ENCODE measurements around the gene HRH2.

Gene HRH2

DNA sequence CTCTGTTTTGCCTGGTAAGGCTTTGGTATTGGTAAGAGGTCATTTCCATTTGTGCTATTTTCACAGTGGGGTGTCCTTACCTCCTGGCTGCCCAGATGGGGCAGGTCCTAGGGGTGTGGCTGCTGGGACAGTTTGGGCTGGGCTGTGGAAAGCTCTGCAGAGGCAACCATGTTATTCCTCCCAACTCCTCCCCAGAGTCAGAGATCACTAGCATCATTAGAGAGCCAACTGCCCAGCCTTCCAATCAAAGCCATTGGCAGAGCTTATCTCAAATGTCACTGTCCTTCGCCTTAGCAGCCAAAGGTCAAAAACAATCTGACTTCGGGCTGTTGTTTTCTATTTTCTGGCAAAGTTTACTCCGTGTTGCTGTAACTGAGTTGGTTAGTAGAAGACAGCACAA lies 33.6 kb upstream of the HRH2 start:
- Histone ChIP-seq H3K27me3 (ENCODE audit: control insufficient read depth, insufficient read depth, low read length) (no peaks in the 10 kb centered on the region), H3K4me1 (ENCODE audit: control insufficient read depth, insufficient read depth, low read length) (no peaks in the 10 kb centered on the region), H3K36me3 (ENCODE audit: control insufficient read depth, insufficient read depth, low read length) (no peaks in the 10 kb centered on the region), H3K4me3 (ENCODE audit: low read length) (no peak overlapping the region), H3K27ac (ENCODE audit: low read depth, low read length) (no peak overlapping the region), H3K9ac (ENCODE audit: low read length) (no peak overlapping the region)

- Histone ChIP-seq H3K9ac (ENCODE audit: low read length) (no peak overlapping the region), H3K4me1 (ENCODE audit: control insufficient read depth, insufficient read depth, low read length) (no peaks in the 10 kb centered on the region), H3K27me3 (ENCODE audit: control insufficient read depth, insufficient read depth, low read length) (no peaks in the 10 kb centered on the region), H3K4me3 (ENCODE audit: low read length) (no peak overlapping the region), H3K36me3 (ENCODE audit: control insufficient read depth, insufficient read depth, low read length) (no peaks in the 10 kb centered on the region), H3K27ac (ENCODE audit: low read depth, low read length) (no peak overlapping the region)
These were observed 30.9 kb upstream of the HRH2 start for GRCh38 chr5:175627005-175627404.

GRCh38 chr5:175627739-175628138 lies 30.1 kb upstream of the HRH2 start:
- Histone ChIP-seq H3K4me1 (ENCODE audit: control insufficient read depth, insufficient read depth, low read length) (no peaks in the 10 kb centered on the region), H3K4me3 (ENCODE audit: low read length) (no peak overlapping the region), H3K27ac (ENCODE audit: low read depth, low read length) (no peak overlapping the region)

DNA sequence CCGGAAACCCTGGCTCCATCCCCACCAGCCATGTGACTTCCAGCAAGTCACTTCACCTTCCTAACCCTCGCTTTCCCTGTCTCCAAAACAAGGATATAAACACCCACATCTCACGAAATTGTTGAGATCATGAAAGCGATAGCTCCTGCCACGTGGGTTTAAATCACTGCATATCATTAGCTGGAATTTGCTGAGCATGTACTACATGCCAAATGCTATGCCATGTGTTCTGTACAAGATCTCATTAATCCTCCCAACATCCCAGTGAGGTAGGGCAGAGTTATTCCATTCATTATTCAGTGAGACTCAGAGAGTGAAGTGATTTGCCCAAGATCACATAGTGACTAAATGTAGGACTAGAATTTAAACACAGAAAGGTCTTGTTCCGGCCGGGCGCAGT lies 29.2 kb upstream of the HRH2 start:
- no peaks in the 10 kb centered on the region for H3K27me3 ChIP-seq (ENCODE audit: control insufficient read depth, insufficient read depth, low read length)
- H3K27ac ChIP-seq (ENCODE audit: low read depth, low read length) = no peak overlapping the region
- no peak overlapping the region for H3K9ac ChIP-seq (ENCODE audit: low read length)
- no peak overlapping the region for H3K4me3 ChIP-seq (ENCODE audit: low read length)
- no peaks in the 10 kb centered on the region for H3K36me3 ChIP-seq (ENCODE audit: control insufficient read depth, insufficient read depth, low read length)
- H3K4me1 ChIP-seq (ENCODE audit: control insufficient read depth, insufficient read depth, low read length) = no peaks in the 10 kb centered on the region

More at GRCh38 chr5:175627739-175628138, 30.1 kb upstream of the HRH2 start:
- Histone ChIP-seq H3K9ac (ENCODE audit: low read length) (no peak overlapping the region), H3K27me3 (ENCODE audit: control insufficient read depth, insufficient read depth, low read length) (no peaks in the 10 kb centered on the region), H3K36me3 (ENCODE audit: control insufficient read depth, insufficient read depth, low read length) (no peaks in the 10 kb centered on the region)

DNA sequence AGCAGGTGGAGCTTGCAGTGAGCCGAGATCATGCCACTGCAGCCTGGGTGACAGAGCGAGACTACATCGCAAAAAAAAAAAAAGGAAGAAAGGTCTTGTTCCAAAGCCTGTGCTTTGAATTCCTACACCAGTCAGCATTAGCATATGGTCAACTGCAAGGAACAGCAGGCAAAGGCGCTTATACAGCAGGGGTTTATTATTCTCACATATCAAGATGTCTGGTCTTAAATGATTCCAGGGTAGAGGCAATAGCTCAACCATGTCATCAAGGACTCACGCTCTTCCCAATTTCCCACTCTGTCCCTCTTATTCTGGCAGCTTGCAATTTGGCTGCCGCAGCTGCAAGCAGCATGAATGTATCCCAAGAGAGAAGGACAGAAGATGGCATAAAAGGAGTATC lies 28.6 kb upstream of the HRH2 start:
- no peak overlapping the region for H3K4me3 ChIP-seq (ENCODE audit: low read length)
- H3K4me1 ChIP-seq (ENCODE audit: control insufficient read depth, insufficient read depth, low read length) = no peaks in the 10 kb centered on the region
- no peaks in the 10 kb centered on the region for H3K27me3 ChIP-seq (ENCODE audit: control insufficient read depth, insufficient read depth, low read length)
- no peak overlapping the region for H3K27ac ChIP-seq (ENCODE audit: low read depth, low read length)
- H3K36me3 ChIP-seq (ENCODE audit: control insufficient read depth, insufficient read depth, low read length) = no peaks in the 10 kb centered on the region
- no peak overlapping the region for H3K9ac ChIP-seq (ENCODE audit: low read length)

DNA sequence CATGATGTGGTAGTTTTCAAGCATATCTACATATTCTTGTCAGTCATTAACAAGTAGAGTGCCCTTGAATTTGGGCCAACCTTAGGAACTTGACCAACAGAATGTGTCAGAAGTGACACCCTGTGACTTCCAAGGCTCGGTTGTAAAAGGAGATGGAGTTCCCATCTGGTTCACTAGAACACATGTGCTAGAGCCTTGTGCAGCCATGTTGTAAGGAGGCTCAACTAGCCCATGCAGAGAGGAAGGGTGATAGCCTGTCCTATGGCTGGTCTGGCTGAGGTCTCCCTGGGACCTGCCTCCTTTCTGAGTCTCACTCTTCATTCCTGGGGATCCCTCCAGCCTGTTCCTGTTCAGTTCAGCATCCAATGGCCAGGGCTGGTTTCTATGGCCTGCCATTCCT lies 28.1 kb upstream of the HRH2 start:
- Histone ChIP-seq H3K36me3 (ENCODE audit: control insufficient read depth, insufficient read depth, low read length) (no peaks in the 10 kb centered on the region), H3K4me1 (ENCODE audit: control insufficient read depth, insufficient read depth, low read length) (no peaks in the 10 kb centered on the region), H3K9ac (ENCODE audit: low read length) (no peak overlapping the region), H3K27ac (ENCODE audit: low read depth, low read length) (no peak overlapping the region), H3K4me3 (ENCODE audit: low read length) (no peak overlapping the region), H3K27me3 (ENCODE audit: control insufficient read depth, insufficient read depth, low read length) (no peaks in the 10 kb centered on the region)

DNA sequence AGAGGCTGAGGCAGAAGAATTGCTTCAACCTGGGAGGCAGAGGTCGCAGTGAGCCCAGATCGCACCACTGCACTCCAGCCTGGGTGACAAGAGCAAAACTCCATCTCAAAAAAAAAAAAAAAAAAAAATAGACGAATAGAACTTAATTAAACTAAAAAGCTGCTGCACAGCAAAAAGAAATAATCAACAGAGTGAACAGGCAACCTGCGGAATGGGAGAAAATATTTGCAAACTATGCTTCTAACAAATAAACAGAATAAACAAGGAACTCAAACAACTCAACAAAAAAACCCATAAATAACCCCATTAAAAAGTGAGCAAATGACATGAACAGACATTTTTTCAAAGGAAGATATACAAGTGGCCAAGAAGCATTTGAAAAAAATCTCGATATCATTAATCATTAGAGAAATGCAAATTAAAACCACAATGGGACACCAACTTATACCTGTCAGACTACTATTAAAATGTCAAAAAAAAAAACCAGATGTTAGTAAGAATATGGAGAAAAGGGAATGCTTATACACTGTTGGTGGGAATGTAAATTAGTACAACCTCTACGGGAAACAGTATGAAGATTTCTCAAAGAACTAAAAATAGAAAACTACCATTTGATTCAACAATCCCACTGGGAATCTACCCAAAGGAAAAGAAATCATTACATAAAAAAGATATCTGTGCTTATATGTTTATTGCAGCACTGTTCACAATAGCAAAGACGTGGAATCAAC lies 21.9 kb upstream of the HRH2 start:
- Histone ChIP-seq H3K4me3 (ENCODE audit: low read length) (no peak overlapping the region), H3K36me3 (ENCODE audit: control insufficient read depth, insufficient read depth, low read length) (no peaks in the 10 kb centered on the region), H3K27me3 (ENCODE audit: control insufficient read depth, insufficient read depth, low read length) (no peaks in the 10 kb centered on the region), H3K27ac (ENCODE audit: low read depth, low read length) (no peak overlapping the region), H3K9ac (ENCODE audit: low read length) (no peak overlapping the region), H3K4me1 (ENCODE audit: control insufficient read depth, insufficient read depth, low read length) (no peaks in the 10 kb centered on the region)

DNA sequence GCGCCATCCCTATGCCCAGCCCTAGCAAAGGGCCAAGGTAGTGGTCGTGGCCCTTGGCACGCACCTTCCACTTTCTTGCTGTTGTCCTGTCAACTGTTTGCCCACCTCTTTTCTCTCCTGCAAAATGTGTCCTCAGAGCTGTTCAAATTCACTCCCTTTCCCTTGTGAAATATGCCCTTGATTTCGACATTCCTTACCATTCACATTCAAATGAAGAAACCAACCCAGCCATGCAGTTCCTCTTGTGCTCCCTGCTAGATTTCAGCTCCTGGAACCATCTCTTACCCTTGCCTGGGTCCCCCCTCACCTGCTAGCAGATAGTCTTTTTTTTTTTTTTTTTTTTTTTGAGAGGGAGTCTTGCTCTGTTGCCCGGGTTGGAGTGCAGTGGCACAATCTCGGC lies 19.6 kb upstream of the HRH2 start:
- Histone ChIP-seq H3K4me3 (ENCODE audit: low read length) (no peak overlapping the region), H3K36me3 (ENCODE audit: control insufficient read depth, insufficient read depth, low read length) (no peaks in the 10 kb centered on the region), H3K9ac (ENCODE audit: low read length) (no peak overlapping the region), H3K27ac (ENCODE audit: low read depth, low read length) (no peak overlapping the region), H3K4me1 (ENCODE audit: control insufficient read depth, insufficient read depth, low read length) (no peaks in the 10 kb centered on the region), H3K27me3 (ENCODE audit: control insufficient read depth, insufficient read depth, low read length) (no peaks in the 10 kb centered on the region)

GRCh38 chr5:175640106-175640775 lies 17.6 kb upstream of the HRH2 start:
- no peak overlapping the region for H3K27ac ChIP-seq (ENCODE audit: low read depth, low read length)
- no peak overlapping the region for H3K4me3 ChIP-seq (ENCODE audit: low read length)
- no peaks in the 10 kb centered on the region for H3K4me1 ChIP-seq (ENCODE audit: control insufficient read depth, insufficient read depth, low read length)
- no peaks in the 10 kb centered on the region for H3K36me3 ChIP-seq (ENCODE audit: control insufficient read depth, insufficient read depth, low read length)
- no peak overlapping the region for H3K9ac ChIP-seq (ENCODE audit: low read length)
- H3K27me3 ChIP-seq (ENCODE audit: control insufficient read depth, insufficient read depth, low read length) = no peaks in the 10 kb centered on the region

GRCh38 chr5:175642998-175643397 lies 14.9 kb upstream of the HRH2 start:
- H3K36me3 ChIP-seq (ENCODE audit: control insufficient read depth, insufficient read depth, low read length) = no peaks in the 10 kb centered on the region
- no peaks in the 10 kb centered on the region for H3K27me3 ChIP-seq (ENCODE audit: control insufficient read depth, insufficient read depth, low read length)
- H3K27ac ChIP-seq (ENCODE audit: low read depth, low read length) = no peak overlapping the region
- H3K4me3 ChIP-seq (ENCODE audit: low read length) = no peak overlapping the region
- no peaks in the 10 kb centered on the region for H3K4me1 ChIP-seq (ENCODE audit: control insufficient read depth, insufficient read depth, low read length)
- no peak overlapping the region for H3K9ac ChIP-seq (ENCODE audit: low read length)

- Histone ChIP-seq H3K27me3 (ENCODE audit: control insufficient read depth, insufficient read depth, low read length) (no peaks in the 10 kb centered on the region), H3K4me1 (ENCODE audit: control insufficient read depth, insufficient read depth, low read length) (no peaks in the 10 kb centered on the region), H3K4me3 (ENCODE audit: low read length) (no peak overlapping the region), H3K9ac (ENCODE audit: low read length) (no peak overlapping the region), H3K27ac (ENCODE audit: low read depth, low read length) (no peak overlapping the region), H3K36me3 (ENCODE audit: control insufficient read depth, insufficient read depth, low read length) (no peaks in the 10 kb centered on the region)
These were observed 11.6 kb upstream of the HRH2 start for GRCh38 chr5:175646251-175646650.

DNA sequence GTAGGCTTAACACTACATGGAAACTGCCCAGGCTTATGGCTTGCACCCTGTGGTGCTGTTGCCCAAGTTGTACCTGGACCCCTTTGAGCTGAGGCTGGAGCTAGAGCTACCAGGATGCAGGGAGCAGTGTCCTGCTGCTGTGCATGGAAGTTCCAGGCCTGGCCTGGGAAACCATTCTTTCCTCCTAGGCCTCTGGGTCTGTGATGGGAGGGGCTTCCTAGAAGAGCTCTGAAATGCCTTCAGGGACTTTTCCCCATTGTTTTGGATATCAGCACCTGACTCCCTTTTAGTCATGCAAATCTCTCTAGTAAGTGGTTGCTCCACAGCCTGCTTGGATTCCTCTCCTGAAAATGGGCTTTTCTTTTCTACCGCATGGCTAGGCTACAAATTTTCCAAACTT lies 7.9 kb upstream of the HRH2 start:
- no peak overlapping the region for H3K4me3 ChIP-seq (ENCODE audit: low read length)
- H3K36me3 ChIP-seq (ENCODE audit: control insufficient read depth, insufficient read depth, low read length) = no peaks in the 10 kb centered on the region
- no peak overlapping the region for H3K9ac ChIP-seq (ENCODE audit: low read length)
- H3K4me1 ChIP-seq (ENCODE audit: control insufficient read depth, insufficient read depth, low read length) = no peaks in the 10 kb centered on the region
- H3K27me3 ChIP-seq (ENCODE audit: control insufficient read depth, insufficient read depth, low read length) = no peaks in the 10 kb centered on the region
- no peak overlapping the region for H3K27ac ChIP-seq (ENCODE audit: low read depth, low read length)

Measured in rectal smooth muscle tissue (tissue), 1 donor.